GM18907 (cell line): ENCODE data around the gene NIPSNAP2.
A peak's percentile ranks its signal among the peaks of the same experiment; 100 is the strongest.
"Not testable (repeated sequence)": the region's sequence is repeated elsewhere in the genome, so short reads cannot be mapped to it uniquely, and the experiment has no call there.

Experiments
- ATAC-seq: cut with Tn5 transposase; IDR thresholded peaks from one replicate; pipeline ENCODE4 v1.9.1; 2021; ENCODE audit warnings: mild to moderate bottlenecking, moderate library complexity; ENCODE audit not compliant: unreplicated experiment

NIPSNAP2 gene

GRCh38 chr7:55975988-55976633 lies 11.7 kb downstream of the NIPSNAP2 start:
- ATAC-seq, result no peak

GRCh38 chr7:55977831-55978230 lies 13.4 kb downstream of the NIPSNAP2 start:
- no peak for ATAC-seq

- no peak for ATAC-seq
These were observed 15.9 kb downstream of the NIPSNAP2 start for GRCh38 chr7:55980266-55980665.

GRCh38 chr7:55983537-55983936 lies 19.2 kb downstream of the NIPSNAP2 start:
- no peak for ATAC-seq

- ATAC-seq, result no peak
These were observed 28.0 kb downstream of the NIPSNAP2 start for GRCh38 chr7:55992346-55992745.

- no peak for ATAC-seq
These were observed 32.6 kb downstream of the NIPSNAP2 start for GRCh38 chr7:55996856-55997500.

- ATAC-seq, result no peak
These were observed 39.4 kb downstream of the NIPSNAP2 start for GRCh38 chr7:56003749-56004148.

GRCh38 chr7:56007167-56007652 lies 42.8 kb downstream of the NIPSNAP2 start:
- ATAC-seq, result no peak

GRCh38 chr7:56007891-56008290 lies 43.5 kb downstream of the NIPSNAP2 start:
- no peak for ATAC-seq

GRCh38 chr7:56009695-56010094 lies 45.3 kb downstream of the NIPSNAP2 start:
- ATAC-seq, result no peak

GRCh38 chr7:56017015-56017414 lies 52.6 kb downstream of the NIPSNAP2 start:
- ATAC-seq, result not testable (repeated sequence)

- no peak for ATAC-seq
These were observed 55.1 kb downstream of the NIPSNAP2 start for GRCh38 chr7:56019501-56019900.

- no peak for ATAC-seq
These were observed 59.1 kb downstream of the NIPSNAP2 start for GRCh38 chr7:56023500-56023899.

GRCh38 chr7:56026538-56026937 lies 62.2 kb downstream of the NIPSNAP2 start:
- no peak for ATAC-seq

- ATAC-seq, result no peak
These were observed 64.7 kb downstream of the NIPSNAP2 start for GRCh38 chr7:56028942-56029630.

- ATAC-seq, result no peak
These were observed 66.0 kb downstream of the NIPSNAP2 start for GRCh38 chr7:56030340-56030739.

GRCh38 chr7:56031556-56031955 lies 67.2 kb downstream of the NIPSNAP2 start:
- ATAC-seq, result not testable (repeated sequence)

GRCh38 chr7:56032578-56032977 lies 68.2 kb downstream of the NIPSNAP2 start:
- not testable (repeated sequence) for ATAC-seq

GRCh38 chr7:56033671-56034432 lies 69.5 kb downstream of the NIPSNAP2 start:
- peak; percentile 99 for ATAC-seq

GRCh38 chr7:56040730-56041129 lies 76.3 kb downstream of the NIPSNAP2 start:
- no peak for ATAC-seq

- not testable (repeated sequence) for ATAC-seq
These were observed 81.4 kb downstream of the NIPSNAP2 start for GRCh38 chr7:56045758-56046157.
